Neural progenitor cell (in vitro differentiated cells): ENCODE measurements around the gene PITPNC1. TPM values are rescaled to one million over a fixed set of nuclear protein-coding genes. Genes with fewer than 3 reads are reported as not detected.

Source experiments
- DNase-seq: peaks from one replicate; pipeline ENCODE4 v3.0.0-alpha.2; 2016; ENCODE audit warnings: low spot score
- H2AFZ ChIP-seq: fragments of 200-600 bp; sonication (generic); replicated peaks from 2 replicates; pipeline ENCODE4 v1.6.1; 2016; ENCODE audit warnings: antibody characterized with exemption
- H3F3A ChIP-seq: fragments of 200-600 bp; sonication (generic); 2 replicates; pipeline ENCODE4 v1.6.1; 2016; ENCODE audit warnings: antibody characterized with exemption, low read depth
- H3K27ac ChIP-seq: fragments of 200-600 bp; sonication (generic); 2 replicates; pipeline ENCODE4 v1.5.1; 2016; ENCODE audit warnings: mild to moderate bottlenecking
- H3K27me3 ChIP-seq: fragments of 200-600 bp; sonication (generic); 2 replicates; pipeline ENCODE4 v1.6.1; 2016; ENCODE audit warnings: mild to moderate bottlenecking, moderate library complexity
- H3K36me3 ChIP-seq: fragments of 200-600 bp; sonication (generic); 2 replicates; pipeline ENCODE4 v1.5.1; 2016
- H3K4me1 ChIP-seq: fragments of 200-600 bp; sonication (generic); 2 replicates; pipeline ENCODE4 v1.6.1; 2016; ENCODE audit warnings: mixed run types
- H3K4me2 ChIP-seq: fragments of 200-600 bp; sonication (generic); 2 replicates; pipeline ENCODE4 v1.6.1; 2016
- H3K4me3 ChIP-seq: fragments of 200-600 bp; sonication (generic); 2 replicates; pipeline ENCODE4 v1.5.1; 2016
- H3K79me2 ChIP-seq: fragments of 200-600 bp; sonication (generic); 2 replicates; pipeline ENCODE4 v1.6.1; 2016; ENCODE audit warnings: low read depth
- H3K9ac ChIP-seq: fragments of 200-600 bp; sonication (generic); 2 replicates; pipeline ENCODE4 v1.6.1; 2016
- H3K9me3 ChIP-seq: fragments of 200-600 bp; sonication (generic); 2 replicates; pipeline ENCODE4 v1.5.1; 2016; ENCODE audit warnings: low read depth
- H4K20me1 ChIP-seq: fragments of 200-600 bp; sonication (generic); 2 replicates; pipeline ENCODE4 v1.6.1; 2016; ENCODE audit warnings: low read depth
- H3K27ac Mint-ChIP-seq: 3 replicates; pipeline ENCODE4 v1.8.0; 2021; ENCODE audit warnings: mixed read lengths
- H3K27me3 Mint-ChIP-seq: 2 replicates; pipeline ENCODE4 v1.8.0; 2022; ENCODE audit warnings: low read depth, mild to moderate bottlenecking, inconsistent platforms, moderate library complexity, mixed read lengths; ENCODE audit not compliant: insufficient read depth
- H3K36me3 Mint-ChIP-seq: 3 replicates; pipeline ENCODE4 v1.8.0; 2021; ENCODE audit warnings: mixed read lengths
- H3K4me1 Mint-ChIP-seq: 3 replicates; pipeline ENCODE4 v1.8.0; 2021; ENCODE audit warnings: mixed read lengths
- H3K4me3 Mint-ChIP-seq: 3 replicates; pipeline ENCODE4 v1.8.0; 2021; ENCODE audit warnings: mild to moderate bottlenecking, moderate library complexity, mixed read lengths
- H3K9me3 Mint-ChIP-seq: 3 replicates; pipeline ENCODE4 v1.8.0; 2020; ENCODE audit warnings: mixed read lengths
- EZH2 ChIP-seq: fragments of 200-600 bp; sonication (generic); IDR thresholded peaks from 2 replicates; pipeline ENCODE4 v1.6.1; 2017; ENCODE audit warnings: antibody characterized with exemption, mild to moderate bottlenecking, moderate library complexity
- EZH2phosphoT487 ChIP-seq: fragments of 200-600 bp; sonication (generic); IDR thresholded peaks from 2 replicates; pipeline ENCODE4 v1.6.1; 2017; ENCODE audit warnings: antibody characterized with exemption
- total RNA-seq: library from RNA; depleted of rRNA; stranded (reverse); fragments of >200 nt; gene quantifications from 2 replicates; pipeline ENCODE4 v1.2.3, GENCODE V29; 2015; ENCODE audit warnings: low replicate concordance
- TF ChIP-seq, protein P1 (sequence below): fragments of 200-600 bp; sonication (generic); IDR thresholded peaks from 2 replicates; pipeline ENCODE4 v1.5.1; 2017; ENCODE audit warnings: antibody characterized with exemption, mild to moderate bottlenecking

Gene PITPNC1
- total RNA-seq, 1 donor from 2014 or later = 8.1 TPM

- no peak for TF ChIP-seq EZH2phosphoT487
- TF ChIP-seq, protein P1, sequence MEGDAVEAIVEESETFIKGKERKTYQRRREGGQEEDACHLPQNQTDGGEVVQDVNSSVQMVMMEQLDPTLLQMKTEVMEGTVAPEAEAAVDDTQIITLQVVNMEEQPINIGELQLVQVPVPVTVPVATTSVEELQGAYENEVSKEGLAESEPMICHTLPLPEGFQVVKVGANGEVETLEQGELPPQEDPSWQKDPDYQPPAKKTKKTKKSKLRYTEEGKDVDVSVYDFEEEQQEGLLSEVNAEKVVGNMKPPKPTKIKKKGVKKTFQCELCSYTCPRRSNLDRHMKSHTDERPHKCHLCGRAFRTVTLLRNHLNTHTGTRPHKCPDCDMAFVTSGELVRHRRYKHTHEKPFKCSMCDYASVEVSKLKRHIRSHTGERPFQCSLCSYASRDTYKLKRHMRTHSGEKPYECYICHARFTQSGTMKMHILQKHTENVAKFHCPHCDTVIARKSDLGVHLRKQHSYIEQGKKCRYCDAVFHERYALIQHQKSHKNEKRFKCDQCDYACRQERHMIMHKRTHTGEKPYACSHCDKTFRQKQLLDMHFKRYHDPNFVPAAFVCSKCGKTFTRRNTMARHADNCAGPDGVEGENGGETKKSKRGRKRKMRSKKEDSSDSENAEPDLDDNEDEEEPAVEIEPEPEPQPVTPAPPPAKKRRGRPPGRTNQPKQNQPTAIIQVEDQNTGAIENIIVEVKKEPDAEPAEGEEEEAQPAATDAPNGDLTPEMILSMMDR = no peak
- no peak for TF ChIP-seq EZH2
- H3K4me3 Mint-ChIP-seq = no peak overlapping the region
- Histone ChIP-seq H3K9ac (no peak overlapping the region), H3K79me2 (no peaks in the 10 kb centered on the region), H3K27ac (no peak overlapping the region), H3K27me3 (peaks cover 16% of the 10 kb centered on the region), H3K4me2 (no peak overlapping the region), H3K4me1 (peaks cover 6% of the 10 kb centered on the region), H3K36me3 (no peaks in the 10 kb centered on the region), H3K4me3 (no peak overlapping the region), H3K9me3 (no peaks in the 10 kb centered on the region), H4K20me1 (no peaks in the 10 kb centered on the region), H2AFZ (no peak overlapping the region), H3F3A (peaks cover 23% of the 10 kb centered on the region)
- H3K4me1 Mint-ChIP-seq = peaks cover 24% of the 10 kb centered on the region
- H3K27ac Mint-ChIP-seq = no peak overlapping the region
- H3K36me3 Mint-ChIP-seq = no peaks in the 10 kb centered on the region
- no peaks in the 10 kb centered on the region for H3K9me3 Mint-ChIP-seq
- no peak for DNase-seq
- peaks cover 3% of the 10 kb centered on the region for H3K27me3 Mint-ChIP-seq
These were observed 4.3 kb upstream of the PITPNC1 start for GRCh38 chr17:67372751-67373150.

GRCh38 chr17:67374329-67375053 lies 2.6 kb upstream of the PITPNC1 start:
- no peak overlapping the region for H3K27ac ChIP-seq
- H2AFZ ChIP-seq = peak overlapping the region; percentile 75
- H3K4me2 ChIP-seq = no peak overlapping the region
- Mint-ChIP-seq H3K27me3 (peaks cover 3% of the 10 kb centered on the region), H3K9me3 (no peaks in the 10 kb centered on the region), H3K4me1 (peaks cover 26% of the 10 kb centered on the region), H3K27ac (peak overlapping the region; percentile 87), H3K36me3 (peaks cover 4% of the 10 kb centered on the region), H3K4me3 (peak overlapping the region; percentile 75)
- H3K4me3 ChIP-seq = no peak overlapping the region
- H3K27me3 ChIP-seq = peaks cover 23% of the 10 kb centered on the region
- no peak overlapping the region for H3K9ac ChIP-seq
- no peak for TF ChIP-seq EZH2
- TF ChIP-seq, protein P1 = peak; percentile 87
- TF ChIP-seq EZH2phosphoT487 = no peak
- peak; percentile 90 for DNase-seq
- no peaks in the 10 kb centered on the region for H3K9me3 ChIP-seq
- no peaks in the 10 kb centered on the region for H4K20me1 ChIP-seq
- H3K36me3 ChIP-seq = no peaks in the 10 kb centered on the region
- H3K4me1 ChIP-seq = peaks cover 6% of the 10 kb centered on the region
- H3K79me2 ChIP-seq = peaks cover 2% of the 10 kb centered on the region
- peaks cover 38% of the 10 kb centered on the region for H3F3A ChIP-seq

DNA sequence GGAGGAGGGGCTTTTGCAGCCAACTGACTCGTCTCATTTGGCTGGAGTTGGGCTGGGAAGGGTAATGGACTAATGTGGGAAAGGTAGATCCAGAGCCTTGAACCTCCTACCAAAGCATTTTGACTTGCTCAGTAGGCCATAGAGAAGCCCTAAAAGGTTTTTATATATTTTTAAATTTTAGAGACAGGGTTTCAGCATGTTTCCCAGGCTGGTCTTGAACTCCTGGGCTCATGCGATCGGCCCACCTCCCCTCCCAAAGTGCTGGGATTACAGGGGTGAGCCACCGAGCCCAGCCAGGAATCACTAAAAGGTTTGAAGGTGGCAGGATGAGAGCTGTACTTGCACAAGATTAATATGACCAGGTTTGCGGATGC lies 2.0 kb upstream of the PITPNC1 start:
- H3K4me2 ChIP-seq = no peak overlapping the region
- peaks cover 6% of the 10 kb centered on the region for H3K4me1 ChIP-seq
- Mint-ChIP-seq H3K4me3 (peak overlapping the region; percentile 75), H3K36me3 (peaks cover 7% of the 10 kb centered on the region), H3K9me3 (no peaks in the 10 kb centered on the region), H3K4me1 (peaks cover 26% of the 10 kb centered on the region), H3K27ac (no peak overlapping the region), H3K27me3 (peaks cover 3% of the 10 kb centered on the region)
- H3F3A ChIP-seq = peaks cover 38% of the 10 kb centered on the region
- peaks cover 6% of the 10 kb centered on the region for H3K79me2 ChIP-seq
- no peak overlapping the region for H3K27ac ChIP-seq
- no peak overlapping the region for H3K9ac ChIP-seq
- H3K36me3 ChIP-seq = no peaks in the 10 kb centered on the region
- peak overlapping the region; percentile 75 for H2AFZ ChIP-seq
- TF ChIP-seq EZH2phosphoT487 = no peak
- TF ChIP-seq, protein P1 = no peak
- no peak for TF ChIP-seq EZH2
- H3K27me3 ChIP-seq = peaks cover 27% of the 10 kb centered on the region
- no peak overlapping the region for H3K4me3 ChIP-seq
- no peaks in the 10 kb centered on the region for H3K9me3 ChIP-seq
- DNase-seq = no peak
- no peaks in the 10 kb centered on the region for H4K20me1 ChIP-seq
